HG03520 (cell line): ENCODE results near the gene TRIM14.
"Not testable (repeated sequence)": the region's sequence is repeated elsewhere in the genome, so short reads cannot be mapped to it uniquely, and the experiment has no call there.

Experiments used
- ATAC-seq: cut with Tn5 transposase; IDR thresholded peaks from one replicate; pipeline ENCODE4 v1.9.1; 2021; ENCODE audit warnings: mild to moderate bottlenecking, moderate library complexity; ENCODE audit not compliant: unreplicated experiment

Gene TRIM14

DNA sequence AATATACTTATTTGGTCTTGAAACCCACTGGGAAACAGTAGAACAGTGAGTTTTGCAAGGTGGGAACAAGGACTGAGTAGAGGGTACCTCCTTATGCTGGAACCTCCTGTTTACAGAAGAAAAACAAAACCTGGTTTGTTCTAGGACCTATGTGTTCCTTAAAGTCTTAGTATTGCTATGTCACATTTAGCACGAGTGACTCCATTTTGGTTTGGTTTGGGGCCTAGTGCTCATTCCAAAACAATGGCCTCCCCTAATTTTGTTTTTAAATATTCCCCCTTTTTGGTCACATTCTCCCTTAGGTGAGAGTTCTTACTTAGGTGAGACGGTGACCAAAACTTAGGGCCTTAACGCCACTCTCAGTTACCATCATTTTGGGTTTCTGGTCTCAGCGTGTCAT, 68.7 kb downstream of the TRIM14 start:
- no peak for ATAC-seq

- no peak for ATAC-seq
These were observed 69.5 kb downstream of the TRIM14 start for GRCh38 chr9:98049288-98050072.

- ATAC-seq: no peak
These were observed 72.0 kb downstream of the TRIM14 start for GRCh38 chr9:98047002-98047401.

DNA sequence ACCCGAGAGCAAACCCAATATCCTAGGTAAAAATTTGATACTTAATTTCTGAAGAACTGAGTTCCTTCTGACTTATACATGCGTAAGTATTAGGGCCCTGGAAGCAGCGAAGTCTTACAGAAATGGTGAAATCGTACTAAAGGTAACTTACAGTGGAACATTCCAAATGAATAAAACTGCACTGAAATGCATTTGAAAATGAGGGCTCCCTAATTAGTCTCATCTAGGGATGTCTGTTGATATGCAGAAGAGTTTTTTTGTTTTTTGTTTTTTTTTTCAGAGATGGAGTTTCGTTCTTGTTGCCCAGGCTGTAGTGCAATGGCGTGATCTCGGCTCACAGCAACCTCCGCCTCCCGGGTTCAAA, 72.9 kb downstream of the TRIM14 start:
- ATAC-seq: no peak

- peak; percentile 80 for ATAC-seq
These were observed 73.5 kb downstream of the TRIM14 start for GRCh38 chr9:98045234-98046179.

- no peak for ATAC-seq
These were observed 75.1 kb downstream of the TRIM14 start for GRCh38 chr9:98043915-98044314.

- no peak for ATAC-seq
These were observed 78.8 kb downstream of the TRIM14 start for GRCh38 chr9:98040212-98040611.

DNA sequence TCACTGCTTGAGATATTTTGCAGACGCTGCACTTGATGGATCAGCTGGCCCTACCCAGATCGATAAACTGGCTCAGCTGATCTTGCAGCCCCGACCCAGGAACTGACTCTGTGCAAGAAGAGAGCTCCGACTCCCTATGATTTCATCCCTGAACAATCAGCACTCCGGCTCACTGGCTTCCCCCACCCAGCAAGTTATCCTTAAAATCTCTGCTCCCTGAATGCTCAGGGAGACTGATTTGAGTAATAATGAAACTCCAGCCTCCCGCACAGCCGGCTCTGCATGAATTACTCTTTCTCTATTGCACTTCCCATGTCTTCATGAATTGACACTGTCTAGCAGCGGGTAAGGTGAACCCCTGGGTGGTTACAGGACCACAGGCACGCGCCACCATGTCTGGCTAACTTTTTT, 79.4 kb downstream of the TRIM14 start:
- ATAC-seq: peak; percentile 34

DNA sequence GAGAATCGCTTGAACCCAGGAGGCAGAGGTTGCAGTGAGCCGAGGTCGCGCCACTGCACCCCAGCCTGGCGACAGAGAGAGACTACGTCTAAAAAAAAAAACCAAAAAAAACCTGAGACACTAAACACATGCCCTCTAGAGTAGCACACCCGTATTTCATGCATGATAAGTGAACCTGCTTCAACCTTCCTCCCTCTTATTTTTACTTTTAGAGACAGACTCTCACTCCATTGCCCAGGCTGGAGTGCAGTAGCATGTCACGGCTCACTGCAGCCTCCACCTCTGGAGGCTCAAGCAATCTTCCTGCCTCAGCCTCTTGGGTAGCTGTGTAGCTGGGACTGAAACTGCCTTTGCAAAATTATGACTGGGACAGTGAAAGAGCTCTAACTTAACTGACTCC, 80.1 kb downstream of the TRIM14 start:
- ATAC-seq: peak; percentile 41

GRCh38 chr9:98037357-98037756, 81.7 kb downstream of the TRIM14 start:
- no peak for ATAC-seq

DNA sequence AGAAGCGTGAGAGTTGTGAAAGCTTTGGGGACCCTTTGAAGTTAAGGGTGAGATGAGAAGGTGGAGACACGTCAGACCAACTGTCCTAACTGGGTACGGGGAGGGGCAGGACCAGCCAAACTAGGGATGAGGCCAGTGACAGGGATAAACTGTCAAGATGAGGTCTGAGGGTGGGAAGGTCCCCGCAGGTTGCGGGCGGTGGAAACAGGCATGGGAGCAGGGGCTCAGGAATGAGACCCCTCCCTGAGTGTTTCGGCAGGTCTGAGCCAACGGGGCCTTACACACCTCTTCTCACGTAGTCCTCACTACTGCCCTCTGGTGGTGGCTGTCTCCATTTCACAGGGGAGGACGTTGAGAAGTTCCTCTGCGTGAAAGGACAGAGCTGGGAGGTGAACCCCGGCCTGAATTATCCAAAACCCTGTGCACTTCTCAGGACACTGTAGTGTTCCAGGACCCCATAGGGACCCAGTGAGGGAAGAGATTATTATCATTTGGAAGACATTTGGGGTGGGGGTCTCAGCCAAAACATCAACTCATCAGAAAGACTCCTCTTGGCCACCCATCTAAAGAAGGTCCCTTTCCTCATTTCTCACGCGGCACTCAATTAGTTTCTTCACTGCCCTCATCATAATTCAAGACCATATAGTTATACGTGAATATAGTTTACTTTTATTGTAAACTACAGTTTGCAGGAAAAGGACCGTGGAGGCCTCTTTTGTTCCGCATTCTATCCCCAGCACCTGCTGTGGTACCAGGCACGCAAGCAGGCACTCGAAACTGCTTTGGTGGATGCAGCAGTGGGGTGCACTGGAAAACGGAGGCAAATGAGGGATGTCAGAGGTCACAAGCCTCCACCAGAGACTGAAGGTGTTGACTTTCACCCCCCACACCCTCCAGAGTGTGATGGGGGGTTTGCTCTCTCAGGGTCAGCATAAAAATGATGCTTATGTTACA, 84.2 kb downstream of the TRIM14 start:
- no peak for ATAC-seq

- ATAC-seq: no peak
These were observed 87.1 kb downstream of the TRIM14 start for GRCh38 chr9:98031935-98032334.

- no peak for ATAC-seq
These were observed 87.9 kb downstream of the TRIM14 start for GRCh38 chr9:98031169-98031568.

DNA sequence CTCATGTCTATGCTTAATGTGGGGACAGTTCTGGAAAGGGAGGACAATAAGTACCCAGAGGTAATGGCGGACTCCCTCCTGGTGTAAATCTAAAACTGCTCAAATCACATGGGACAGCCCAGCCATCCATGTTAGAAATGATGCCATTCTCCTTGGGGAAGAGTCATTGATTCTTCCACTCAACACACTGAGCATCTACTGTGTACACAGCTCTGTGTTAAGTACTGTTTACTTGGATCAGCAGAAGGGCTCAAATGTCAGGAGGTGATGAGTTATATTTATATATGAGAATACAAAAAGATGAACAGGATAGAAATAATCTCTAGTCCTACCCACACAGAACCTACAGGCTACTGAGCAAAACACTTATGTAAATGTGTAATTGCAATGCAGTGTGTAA, 94.3 kb downstream of the TRIM14 start:
- no peak for ATAC-seq

- ATAC-seq: no peak
These were observed 96.6 kb downstream of the TRIM14 start for GRCh38 chr9:98022447-98022846.

DNA sequence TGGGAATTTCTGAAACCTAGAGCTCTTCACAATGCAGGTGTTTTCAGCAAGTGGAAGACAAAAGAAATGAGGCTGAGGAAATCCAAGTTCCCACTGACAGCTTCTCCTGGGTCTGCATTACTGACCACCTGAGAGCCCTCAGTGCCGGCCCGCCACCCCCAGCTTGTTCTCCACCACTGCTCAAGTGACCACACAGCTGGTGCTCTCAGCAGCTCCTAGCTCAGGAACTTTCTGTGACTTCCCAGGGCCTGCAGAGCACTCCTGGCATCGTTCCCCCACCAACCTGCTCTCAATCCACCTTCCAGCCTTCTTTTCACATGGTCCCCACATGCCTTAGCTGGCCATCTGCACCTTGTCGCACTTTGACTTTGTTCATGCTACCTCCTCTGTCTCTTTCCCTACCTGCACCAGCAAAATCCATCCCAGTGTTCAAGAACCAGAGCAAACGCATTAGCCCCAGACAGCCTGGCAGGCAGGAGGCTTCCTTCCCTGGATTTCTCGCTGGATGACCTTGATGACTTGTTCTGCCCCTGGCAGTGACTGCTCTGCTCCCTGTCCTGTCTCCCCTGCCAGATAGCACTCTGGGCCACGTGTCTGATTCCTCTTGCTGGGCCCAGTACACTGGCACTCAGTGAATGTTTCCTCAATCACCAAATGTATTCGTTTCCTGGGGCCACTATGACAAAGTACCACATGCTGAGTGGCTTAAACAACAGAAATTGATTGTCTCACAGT, 97.5 kb downstream of the TRIM14 start:
- ATAC-seq: no peak

DNA sequence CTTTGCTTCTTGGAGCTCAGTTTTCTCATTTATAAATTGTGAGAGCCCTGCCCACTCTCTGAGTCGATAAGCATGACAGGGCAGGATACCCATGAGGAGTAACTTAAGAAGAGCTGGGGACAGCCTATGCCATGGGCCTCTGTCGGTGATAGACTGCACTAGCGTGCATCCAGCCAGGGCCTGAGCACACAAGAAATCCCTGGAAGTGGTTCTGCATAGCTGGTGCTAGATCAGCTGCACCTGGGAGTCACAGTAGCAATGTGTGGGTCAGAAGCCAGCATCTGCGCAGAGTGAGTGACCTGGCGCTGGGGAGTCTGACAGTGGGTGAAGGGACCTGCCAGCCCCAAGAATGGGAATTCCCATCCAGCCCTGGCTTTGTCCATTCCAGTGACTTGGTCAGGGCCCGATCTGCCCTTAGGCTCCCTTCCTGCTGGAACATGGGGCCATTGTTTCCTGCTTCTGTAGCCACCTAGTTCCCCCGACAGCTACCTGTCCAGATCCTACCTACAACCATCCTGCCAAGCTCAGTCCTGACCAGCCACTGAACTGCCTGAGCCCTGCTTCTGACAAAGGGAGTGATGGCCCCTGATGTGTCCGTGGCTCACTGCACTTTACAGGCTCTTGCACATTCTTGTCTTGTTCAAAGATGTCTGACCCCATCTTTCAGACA, 98.4 kb downstream of the TRIM14 start:
- no peak for ATAC-seq

GRCh38 chr9:98019869-98020268, 99.2 kb downstream of the TRIM14 start:
- not testable (repeated sequence) for ATAC-seq
